Measurements from ENCODE around the gene FOXP1. TPM values are rescaled to one million over a fixed set of nuclear protein-coding genes. Genes with fewer than 3 reads are reported as not detected.
A peak's percentile ranks its signal among the peaks of the same experiment; 100 is the strongest.

The FOXP1 gene
- total and polyA plus RNA-seq, 2 donors from 2014 or later: 6.7 to 87.2 TPM

- Histone ChIP-seq H3K27me3 (ENCODE audit: control insufficient read depth, insufficient read depth, low read length) (no peaks in the 10 kb centered on the region), H3K9me3 (ENCODE audit: control insufficient read depth in 2 of 3, insufficient read depth in 1 of 3, low read length in 3 of 3) (peaks cover 0 to 6% (median under 1%) of the 10 kb centered on the region in 3 donors), H3K4me1 (ENCODE audit: control insufficient read depth in 2 of 3, insufficient read depth in 2 of 3, low read depth in 1 of 3, low read length in 3 of 3) (no peaks in the 10 kb centered on the region), H3K9ac (ENCODE audit: low read length in 3 of 3) (no peak overlapping the region), H3K27ac (ENCODE audit: low read depth in 2 of 2, low read length in 2 of 2) (no peak overlapping the region), H3K4me3 (ENCODE audit: low read length in 3 of 3) (no peak overlapping the region), H3K36me3 (ENCODE audit: control insufficient read depth in 2 of 3, insufficient read depth in 3 of 3, low read length in 3 of 3) (no peaks in the 10 kb centered on the region)
- no peak for FAIRE-seq
- no peak for TF ChIP-seq CTCF (IDR thresholded peaks at IDR 0.05; ENCODE audit: borderline replicate concordance, extremely low read depth, insufficient read depth)
- peak in 4 of 5 donors; percentile 36 to 92 (median 77) for DNase-seq
- intact Hi-C loops (cut with DNase I): no loop called here
Measured at GRCh38 chr3:70905491-70905890, 678.0 kb downstream of the FOXP1 start.

Small RNA genes lying within 50 kb of the gene (microRNA-seq; reads per million reads assigned to microRNA genes)
- gene MIR1284: 1.0 reads per million

Other genes starting within 250 kb of the FOXP1 start
- gene EIF4E3, start 141.7 kb upstream of the FOXP1 start, total RNA-seq: 37.1 TPM
- gene EIF4E3, start 141.7 kb upstream of the FOXP1 start, polyA plus RNA-seq (ENCODE audit: insufficient read depth, low read depth, low replicate concordance): 10.5 TPM
- 17.9 TPM for gene GPR27, start 170.1 kb upstream of the FOXP1 start, total RNA-seq
- 5.5 TPM for gene GPR27, start 170.1 kb upstream of the FOXP1 start, polyA plus RNA-seq (ENCODE audit: insufficient read depth, low read depth, low replicate concordance)
- 0.25 TPM for gene PROK2, start 201.4 kb upstream of the FOXP1 start, total RNA-seq
- not detected for gene PROK2, start 201.4 kb upstream of the FOXP1 start, polyA plus RNA-seq (ENCODE audit: insufficient read depth, low read depth, low replicate concordance)